Endothelial cell of umbilical vein (primary cell): ENCODE data around the gene CEP128. TPM values are rescaled to one million over a fixed set of nuclear protein-coding genes. Genes with fewer than 3 reads are reported as not detected.

ENCODE experiments used
- BruUV-seq: library from RNA; stranded (reverse); fragments of 400-500 nt; replicated peaks from 2 replicates; lab custom pipeline; 2021; lab: Mats Ljungman, UMichigan
- CTCF ChIA-PET: fragments of 300-600, 350-600 bp; sonication (Branson Sonifier 250); formaldehyde crosslinking; loops from one replicate; lab custom pipeline; 2021; ENCODE audit warnings: antibody characterized with exemption, inconsistent platforms; lab: Charles Lee
- POLR2A ChIA-PET: fragments of 300-600, 350-600 bp; sonication (Branson Sonifier 250); formaldehyde crosslinking; loops from one replicate; lab custom pipeline; 2021; ENCODE audit warnings: antibody characterized with exemption, inconsistent platforms; lab: Charles Lee
- DNase-seq: peaks from one replicate; pipeline ENCODE4 v3.0.0-alpha.2; 2011; ENCODE audit warnings: low read depth, low spot score
- FAIRE-seq: peaks from 2 replicates; lab custom pipeline; 2011; peaks lifted over from hg19 to GRCh38; lab: Jason Lieb, UNC
- H2AFZ ChIP-seq: 2 replicates; pipeline ENCODE4 v1.6.0; 2012; ENCODE audit warnings: low read depth, low read length, control low read depth, inconsistent platforms
- H3K27ac ChIP-seq: 2 replicates; pipeline ENCODE4 v1.5.1; 2011; ENCODE audit warnings: low read depth, mild to moderate bottlenecking, control low read depth, low read length, moderate library complexity; ENCODE audit not compliant: insufficient read depth
- H3K27me3 ChIP-seq, 2 experiments: 2 replicates each; pipeline versions ENCODE4 v1.6.0 to v1.6.1; 2011; ENCODE audit warnings: low read length in 2 of 2, mixed read lengths in 1 of 2; ENCODE audit not compliant: control insufficient read depth in 2 of 2, insufficient read depth in 2 of 2
- H3K36me3 ChIP-seq, 2 experiments: 2 replicates in 1 of 2; 3 replicates in 1 of 2; pipeline ENCODE4 v1.5.1; 2011; ENCODE audit warnings: low read length in 2 of 2, mild to moderate bottlenecking in 1 of 2, moderate library complexity in 1 of 2; ENCODE audit not compliant: control insufficient read depth in 2 of 2, insufficient read depth in 2 of 2; ENCODE audit errors: extremely low read depth in 1 of 2
- H3K4me1 ChIP-seq: 3 replicates; pipeline ENCODE4 v1.5.1; 2011; ENCODE audit warnings: mild to moderate bottlenecking, low read length; ENCODE audit not compliant: control insufficient read depth, insufficient read depth; ENCODE audit errors: extremely low read depth
- H3K4me2 ChIP-seq: 2 replicates; pipeline ENCODE4 v1.6.1; 2011; ENCODE audit warnings: low read length, control low read depth, mixed read lengths; ENCODE audit not compliant: insufficient read depth
- H3K4me3 ChIP-seq, 3 experiments: fragments of 200-600 bp in 1 of 3; sonication (generic), shearing (Covaris generic) in 1 of 3; replicated peaks in 1 of 3; 2 replicates each; pipeline ENCODE4 v1.5.1; 2011 to 2016; ENCODE audit warnings: control low read depth in 3 of 3, low read length in 3 of 3, mild to moderate bottlenecking in 2 of 3, inconsistent platforms in 1 of 3, low read depth in 1 of 3, moderate library complexity in 1 of 3; ENCODE audit not compliant: insufficient read depth in 1 of 3
- H3K79me2 ChIP-seq: 2 replicates; pipeline ENCODE4 v1.6.0; 2012; ENCODE audit warnings: low read length, inconsistent platforms; ENCODE audit not compliant: control insufficient read depth, insufficient read depth
- H3K9ac ChIP-seq: replicated peaks from 2 replicates; pipeline ENCODE3; 2011; ENCODE audit warnings: low read length, control low read depth; ENCODE audit not compliant: insufficient read depth; ENCODE audit errors: extremely low read depth
- H3K9me1 ChIP-seq: replicated peaks from 3 replicates; pipeline ENCODE4 v1.6.0; 2011; ENCODE audit warnings: mild to moderate bottlenecking, low read length; ENCODE audit not compliant: control insufficient read depth, insufficient read depth; ENCODE audit errors: extremely low read depth
- H3K9me3 ChIP-seq: replicated peaks from 2 replicates; pipeline ENCODE4 v1.5.1; 2012; ENCODE audit warnings: low read length, inconsistent platforms; ENCODE audit not compliant: control insufficient read depth, insufficient read depth
- H4K20me1 ChIP-seq: replicated peaks from 2 replicates; pipeline ENCODE3; 2011; ENCODE audit warnings: mild to moderate bottlenecking, low read length; ENCODE audit not compliant: control insufficient read depth, insufficient read depth; ENCODE audit errors: extremely low read depth
- CTCF ChIP-seq, 2 donors: IDR thresholded peaks; 1 replicate in 1 of 2; 2 replicates in 1 of 2; pipeline ENCODE4 v1.5.1; 2011; ENCODE audit warnings: low read length in 2 of 2, mild to moderate bottlenecking in 2 of 2, moderate library complexity in 2 of 2, control low read depth in 1 of 2, inconsistent platforms in 1 of 2, low read depth in 1 of 2; ENCODE audit not compliant: insufficient read depth in 1 of 2; ENCODE audit errors: extremely low read depth in 1 of 2
- EZH2 ChIP-seq: IDR thresholded peaks from 2 replicates; pipeline ENCODE4 v1.6.1; 2012; ENCODE audit warnings: borderline replicate concordance, low read depth, mild to moderate bottlenecking, moderate library complexity, low read length, inconsistent platforms; ENCODE audit not compliant: severe bottlenecking
- FOS ChIP-seq: IDR thresholded peaks from 2 replicates; pipeline ENCODE4 v1.6.1; 2011; ENCODE audit warnings: mild to moderate bottlenecking, low read length, moderate library complexity, borderline replicate concordance; ENCODE audit not compliant: insufficient read depth
- GATA2 ChIP-seq: IDR thresholded peaks from 2 replicates; pipeline ENCODE4 v1.7.0; 2011; ENCODE audit warnings: low read depth, mild to moderate bottlenecking, moderate library complexity, mixed read lengths, low read length; ENCODE audit not compliant: insufficient read length, insufficient read depth
- JUN ChIP-seq: IDR thresholded peaks from 2 replicates; pipeline ENCODE4 v1.6.1; 2011; ENCODE audit warnings: borderline replicate concordance, low read depth; ENCODE audit not compliant: insufficient read length, insufficient read depth
- MAX ChIP-seq: IDR thresholded peaks from 2 replicates; pipeline ENCODE4 v1.6.1; 2011; ENCODE audit not compliant: insufficient read depth, insufficient read length
- MYC ChIP-seq: IDR thresholded peaks from one replicate; pipeline ENCODE4 v1.6.1; 2011; ENCODE audit warnings: mild to moderate bottlenecking, low read depth, low read length
- POLR2A ChIP-seq: IDR thresholded peaks from 2 replicates; pipeline ENCODE4 v1.6.1; 2012; ENCODE audit warnings: low read depth, mild to moderate bottlenecking, control low read depth, low read length
- POLR2AphosphoS5 ChIP-seq: IDR thresholded peaks from 2 replicates; pipeline ENCODE4 v1.6.1; 2012; ENCODE audit warnings: low read depth, mild to moderate bottlenecking, control low read depth, low read length, moderate library complexity; ENCODE audit not compliant: insufficient read depth
- dilution Hi-C: fragments of 300-500 bp; cut with MboI; formaldehyde crosslinking; loops from one replicate; pipeline ENCODE4 v1.15.0; 2019; ENCODE audit warnings: low sequenced_read_pairs; ENCODE audit not compliant: extremely low pct_ligation_motif_present
- intact Hi-C: fragments of 100-400 bp; cut with micrococcal nuclease; formaldehyde crosslinking; loops from one replicate; pipeline ENCODE4 v1.10.0; 2022
- polyA plus RNA-seq, 4 experiments: library from polyadenylated mRNA; depleted of rRNA in 3 of 4; stranded (reverse) in 3 of 4; unstranded in 1 of 4; fragments of >200 nt; gene quantifications; 2 replicates each; pipeline versions ENCODE4 v1.2.1 to v1.2.3, GENCODE V29; 2011 to 2012; ENCODE audit warnings: missing spikeins in 1 of 4
- total RNA-seq: library from RNA; stranded (reverse); gene quantifications from 2 replicates; pipeline ENCODE4 v1.2.3, GENCODE V29; 2021

Gene CEP128
- total and polyA plus RNA-seq, 2 donors (not counting 3 experiments of a cell fraction or from before 2014, with no cell fraction given), result 0.91 to 23.7 TPM

GRCh38 chr14:80798878-80799277 is 142.7 kb downstream of the CEP128 start:
- Histone ChIP-seq H3K4me2 (no peak overlapping the region), H3K9me1 (no peaks in the 10 kb centered on the region), H3K79me2 (no peaks in the 10 kb centered on the region), H2AFZ (no peak overlapping the region), H3K4me1 (no peaks in the 10 kb centered on the region), H3K9me3 (no peaks in the 10 kb centered on the region), H3K9ac (no peak overlapping the region), H3K36me3 (no peaks in the 10 kb centered on the region), H4K20me1 (no peaks in the 10 kb centered on the region), H3K27me3 (no peaks in the 10 kb centered on the region), H3K27ac (no peak overlapping the region), H3K4me3 (no peak overlapping the region)
- FAIRE-seq (no peak), DNase-seq (no peak)
- no TSS peak for BruUV-seq
- dilution Hi-C loops (no loop called here), intact Hi-C loops (loop anchor here (1.0 kb wide), 1 partner anchor 31 kb away; no protein-coding TSS in a partner anchor)
- TF ChIP-seq MYC (no peak), POLR2A (no peak), EZH2 (no peak), MAX (no peak), GATA2 (no peak), FOS (no peak), CTCF (IDR thresholded peaks at IDR 0.05; ENCODE audit: extremely low read depth in 1 of 2, insufficient read depth in 1 of 2, low read depth in 1 of 2, low read length in 2 of 2) (no peak), POLR2AphosphoS5 (no peak), JUN (no peak)
- ChIA-PET POLR2A (no interaction called here), CTCF (no interaction called here)
